ENCODE measurements around the gene DZIP1.

DZIP1 gene

DNA sequence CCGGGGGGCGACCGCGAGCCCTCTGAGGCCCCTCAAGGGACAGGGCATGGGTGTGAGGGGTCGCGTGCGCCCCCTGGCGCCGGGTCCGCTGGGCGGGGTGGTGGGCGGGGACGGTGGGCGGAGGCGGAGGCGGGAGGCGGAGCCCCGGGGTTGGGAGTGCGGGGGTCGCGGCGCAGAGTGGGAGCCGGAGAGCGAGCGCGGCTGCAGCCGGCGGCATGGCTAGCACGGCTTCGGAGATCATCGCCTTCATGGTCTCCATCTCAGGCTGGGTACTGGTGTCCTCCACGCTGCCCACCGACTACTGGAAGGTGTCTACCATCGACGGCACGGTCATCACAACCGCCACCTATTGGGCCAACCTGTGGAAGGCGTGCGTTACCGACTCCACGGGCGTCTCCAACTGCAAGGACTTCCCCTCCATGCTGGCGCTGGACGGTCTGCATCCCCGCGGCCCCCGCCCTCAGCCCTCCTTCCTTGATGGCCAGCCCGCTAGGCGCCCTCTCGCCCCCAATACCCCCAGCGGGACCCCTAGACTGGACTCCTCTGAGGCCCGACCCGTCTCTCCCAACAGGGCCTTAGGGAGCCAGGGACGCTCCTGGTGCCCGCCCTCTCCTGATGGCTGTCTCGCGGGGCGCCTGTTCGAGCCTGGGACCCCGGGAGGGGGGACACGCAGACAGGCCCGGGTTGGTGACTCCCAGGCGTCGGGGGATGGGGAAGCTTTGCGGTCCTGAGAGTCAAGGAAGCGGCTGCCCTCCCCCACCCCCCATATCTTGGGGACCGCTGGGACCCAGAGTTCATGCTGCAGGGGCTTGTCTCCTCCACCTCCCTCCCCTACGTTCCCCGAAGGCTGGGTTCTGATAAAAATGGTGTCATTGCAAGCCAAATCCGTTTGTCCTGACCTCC, 91.7 kb downstream of the DZIP1 start, which contains the start of gene CLDN10:
CLDN10 (plus strand) TSS at position 182 of the 903 bp plus-strand sequence; CDS start at position 216, 34 bp downstream.
- TF ChIP-seq TEAD4 (IDR thresholded peaks at IDR 0.05), result no peak
- TF ChIP-seq EP300 (IDR thresholded peaks at IDR 0.05; ENCODE audit: borderline replicate concordance), result no peak
- TF ChIP-seq ZBTB7A (IDR thresholded peaks at IDR 0.05; ENCODE audit: low read depth), result no peak
- no peak for TF ChIP-seq EGR1 (IDR thresholded peaks at IDR 0.05)
- TF ChIP-seq, protein P1, sequence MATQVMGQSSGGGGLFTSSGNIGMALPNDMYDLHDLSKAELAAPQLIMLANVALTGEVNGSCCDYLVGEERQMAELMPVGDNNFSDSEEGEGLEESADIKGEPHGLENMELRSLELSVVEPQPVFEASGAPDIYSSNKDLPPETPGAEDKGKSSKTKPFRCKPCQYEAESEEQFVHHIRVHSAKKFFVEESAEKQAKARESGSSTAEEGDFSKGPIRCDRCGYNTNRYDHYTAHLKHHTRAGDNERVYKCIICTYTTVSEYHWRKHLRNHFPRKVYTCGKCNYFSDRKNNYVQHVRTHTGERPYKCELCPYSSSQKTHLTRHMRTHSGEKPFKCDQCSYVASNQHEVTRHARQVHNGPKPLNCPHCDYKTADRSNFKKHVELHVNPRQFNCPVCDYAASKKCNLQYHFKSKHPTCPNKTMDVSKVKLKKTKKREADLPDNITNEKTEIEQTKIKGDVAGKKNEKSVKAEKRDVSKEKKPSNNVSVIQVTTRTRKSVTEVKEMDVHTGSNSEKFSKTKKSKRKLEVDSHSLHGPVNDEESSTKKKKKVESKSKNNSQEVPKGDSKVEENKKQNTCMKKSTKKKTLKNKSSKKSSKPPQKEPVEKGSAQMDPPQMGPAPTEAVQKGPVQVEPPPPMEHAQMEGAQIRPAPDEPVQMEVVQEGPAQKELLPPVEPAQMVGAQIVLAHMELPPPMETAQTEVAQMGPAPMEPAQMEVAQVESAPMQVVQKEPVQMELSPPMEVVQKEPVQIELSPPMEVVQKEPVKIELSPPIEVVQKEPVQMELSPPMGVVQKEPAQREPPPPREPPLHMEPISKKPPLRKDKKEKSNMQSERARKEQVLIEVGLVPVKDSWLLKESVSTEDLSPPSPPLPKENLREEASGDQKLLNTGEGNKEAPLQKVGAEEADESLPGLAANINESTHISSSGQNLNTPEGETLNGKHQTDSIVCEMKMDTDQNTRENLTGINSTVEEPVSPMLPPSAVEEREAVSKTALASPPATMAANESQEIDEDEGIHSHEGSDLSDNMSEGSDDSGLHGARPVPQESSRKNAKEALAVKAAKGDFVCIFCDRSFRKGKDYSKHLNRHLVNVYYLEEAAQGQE (IDR thresholded peaks at IDR 0.05; ENCODE audit: low read depth), result no peak
- TF ChIP-seq YY1 (IDR thresholded peaks at IDR 0.05; ENCODE audit: low read depth), result no peak
- no peak for TF ChIP-seq CREB1 (IDR thresholded peaks at IDR 0.05; ENCODE audit: low read depth)
- no peak for TF ChIP-seq RAD21 (IDR thresholded peaks at IDR 0.05; ENCODE audit: low read depth)
- no peak for TF ChIP-seq TAF1 (IDR thresholded peaks at IDR 0.05; ENCODE audit: low read depth)

DNA sequence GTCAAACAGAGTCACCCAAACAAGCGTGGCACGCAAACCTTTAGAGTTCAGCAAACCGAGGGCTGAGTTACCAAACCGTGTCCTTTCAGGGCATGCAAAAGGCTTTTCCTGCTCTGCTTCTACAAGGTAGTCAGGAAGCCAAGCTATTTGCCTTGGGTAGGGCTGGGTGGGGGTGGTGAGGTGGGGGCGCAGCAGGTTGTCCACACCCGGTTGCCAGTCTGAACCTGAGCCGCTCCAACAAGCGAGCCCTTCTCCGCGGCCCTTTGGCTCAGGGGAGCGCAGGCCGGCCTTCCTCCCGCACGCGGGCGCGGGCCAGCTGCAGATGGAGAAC, 92.3 kb downstream of the DZIP1 start:
- TF ChIP-seq TEAD4 (IDR thresholded peaks at IDR 0.05), result no peak

DNA sequence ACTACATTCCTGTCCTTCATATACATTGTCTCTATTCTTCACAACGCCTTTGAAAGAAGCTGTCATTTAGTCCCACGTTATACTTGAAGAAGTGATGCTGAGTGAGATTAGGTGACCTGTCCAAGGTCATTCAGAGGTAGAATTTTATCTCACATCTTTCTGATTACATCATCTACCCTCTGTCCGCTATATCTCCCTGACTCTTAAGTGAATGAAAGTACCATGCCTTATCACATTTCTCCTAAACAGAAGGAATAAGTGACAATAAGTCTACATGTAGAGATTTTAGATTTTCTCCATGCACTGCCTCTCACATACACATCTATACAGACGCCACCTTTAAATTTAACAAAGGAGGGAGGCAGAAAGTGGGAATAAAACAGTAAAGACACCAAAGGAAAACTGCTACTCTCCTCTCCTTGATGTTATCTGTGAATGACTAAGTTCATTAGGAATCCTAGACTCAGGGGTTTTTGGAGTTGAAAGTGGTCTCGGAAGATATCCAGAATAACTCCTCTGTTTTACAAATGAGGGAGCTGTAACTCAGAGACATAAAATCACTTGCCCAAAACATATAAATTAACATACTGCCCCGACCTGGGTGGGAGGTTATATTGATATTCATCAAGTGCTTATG, 96.9 kb downstream of the DZIP1 start:
- TF ChIP-seq, protein P1 (IDR thresholded peaks at IDR 0.05; ENCODE audit: low read depth), result no peak
- TF ChIP-seq NFIC (IDR thresholded peaks at IDR 0.05) (no peak), TEAD4 (IDR thresholded peaks at IDR 0.05) (no peak), TAF1 (IDR thresholded peaks at IDR 0.05; ENCODE audit: low read depth) (no peak), RAD21 (IDR thresholded peaks at IDR 0.05; ENCODE audit: low read depth) (no peak), FOXM1 (IDR thresholded peaks at IDR 0.05; ENCODE audit: borderline replicate concordance, low read depth) (no peak), ZBTB7A (IDR thresholded peaks at IDR 0.05; ENCODE audit: low read depth) (no peak)
- TF ChIP-seq, protein P2, sequence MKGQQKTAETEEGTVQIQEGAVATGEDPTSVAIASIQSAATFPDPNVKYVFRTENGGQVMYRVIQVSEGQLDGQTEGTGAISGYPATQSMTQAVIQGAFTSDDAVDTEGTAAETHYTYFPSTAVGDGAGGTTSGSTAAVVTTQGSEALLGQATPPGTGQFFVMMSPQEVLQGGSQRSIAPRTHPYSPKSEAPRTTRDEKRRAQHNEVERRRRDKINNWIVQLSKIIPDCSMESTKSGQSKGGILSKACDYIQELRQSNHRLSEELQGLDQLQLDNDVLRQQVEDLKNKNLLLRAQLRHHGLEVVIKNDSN (IDR thresholded peaks at IDR 0.05), result no peak

DNA sequence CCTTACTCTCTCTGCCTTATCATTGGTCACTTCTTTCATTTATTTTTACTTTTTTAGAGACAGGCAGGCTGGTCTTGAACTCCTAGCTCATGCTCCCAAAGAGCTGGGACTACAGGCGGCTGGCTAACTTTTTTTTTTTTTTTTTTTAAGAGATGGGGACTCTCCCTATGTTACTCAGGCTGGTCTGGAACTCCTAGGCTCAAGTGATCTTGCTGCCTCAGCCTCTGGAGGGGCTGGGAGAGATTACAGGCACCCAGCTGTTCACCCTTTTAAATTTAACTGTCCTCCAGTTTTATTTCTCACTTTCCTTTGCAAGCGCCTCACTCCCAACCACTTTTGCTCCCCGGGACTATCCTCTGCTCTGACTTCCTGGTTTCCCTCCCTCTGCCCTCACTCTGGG, 97.6 kb downstream of the DZIP1 start:
- TF ChIP-seq CREB1 (IDR thresholded peaks at IDR 0.05; ENCODE audit: low read depth), result no peak
- TF ChIP-seq EP300 (IDR thresholded peaks at IDR 0.05; ENCODE audit: borderline replicate concordance), result no peak
- no peak for TF ChIP-seq FOXM1 (IDR thresholded peaks at IDR 0.05; ENCODE audit: borderline replicate concordance, low read depth)
- no peak for TF ChIP-seq EGR1 (IDR thresholded peaks at IDR 0.05)
- no peak for TF ChIP-seq CEBPB (IDR thresholded peaks at IDR 0.05)
- TF ChIP-seq, protein P3, sequence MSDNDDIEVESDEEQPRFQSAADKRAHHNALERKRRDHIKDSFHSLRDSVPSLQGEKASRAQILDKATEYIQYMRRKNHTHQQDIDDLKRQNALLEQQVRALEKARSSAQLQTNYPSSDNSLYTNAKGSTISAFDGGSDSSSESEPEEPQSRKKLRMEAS (IDR thresholded peaks at IDR 0.05), result no peak

DNA sequence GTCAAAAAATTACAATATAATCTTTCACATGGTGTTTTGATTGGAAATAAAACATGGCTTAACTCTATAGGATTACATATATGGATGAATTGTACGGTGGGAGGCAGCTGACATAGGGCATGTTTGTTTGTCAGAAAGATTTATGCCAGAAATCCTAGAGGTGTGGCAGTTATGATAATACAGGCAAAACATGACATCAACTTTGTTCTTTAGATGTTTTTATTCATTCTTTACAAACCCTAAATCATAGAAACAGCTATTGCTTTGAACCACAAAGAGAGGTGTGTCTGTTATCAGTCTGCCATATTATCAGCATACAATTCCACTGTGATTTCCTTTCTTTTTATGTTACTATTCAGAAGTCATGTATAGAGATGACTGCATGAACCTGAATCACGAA, 100.2 kb downstream of the DZIP1 start:
- no peak for TF ChIP-seq RAD21 (IDR thresholded peaks at IDR 0.05; ENCODE audit: low read depth)
- TF ChIP-seq, protein P2 (IDR thresholded peaks at IDR 0.05), result no peak
- TF ChIP-seq CEBPB (IDR thresholded peaks at IDR 0.05), result no peak
- TF ChIP-seq TEAD4 (IDR thresholded peaks at IDR 0.05), result no peak
- TF ChIP-seq TAF1 (IDR thresholded peaks at IDR 0.05; ENCODE audit: low read depth), result no peak
- TF ChIP-seq NFIC (IDR thresholded peaks at IDR 0.05), result no peak
- no peak for TF ChIP-seq ZBTB7A (IDR thresholded peaks at IDR 0.05; ENCODE audit: low read depth)
- TF ChIP-seq YY1 (IDR thresholded peaks at IDR 0.05; ENCODE audit: low read depth), result no peak
- no peak for TF ChIP-seq EGR1 (IDR thresholded peaks at IDR 0.05)
- no peak for TF ChIP-seq CREB1 (IDR thresholded peaks at IDR 0.05; ENCODE audit: low read depth)
- TF ChIP-seq, protein P1 (IDR thresholded peaks at IDR 0.05; ENCODE audit: low read depth), result no peak
- TF ChIP-seq TCF12 (IDR thresholded peaks at IDR 0.05; ENCODE audit: low read depth), result no peak
- TF ChIP-seq EP300 (IDR thresholded peaks at IDR 0.05; ENCODE audit: borderline replicate concordance), result no peak
- TF ChIP-seq FOXM1 (IDR thresholded peaks at IDR 0.05; ENCODE audit: borderline replicate concordance, low read depth), result no peak
- TF ChIP-seq, protein P3 (IDR thresholded peaks at IDR 0.05), result no peak
